ENCODE data around the gene POMT1. TPM values are rescaled to one million over a fixed set of nuclear protein-coding genes. Genes with fewer than 3 reads are reported as not detected.

POMT1 gene
- total RNA-seq, 1 experiment from 2014 or later, result 31.1 TPM

GRCh38 chr9:131475956-131476776 lies 26.6 kb upstream of the POMT1 start:
- DNase-seq (ENCODE audit: low read depth), result no peak

GRCh38 chr9:131476777-131477345 lies 25.9 kb upstream of the POMT1 start:
- no peak for DNase-seq (ENCODE audit: low read depth)

- no peak for DNase-seq (ENCODE audit: low read depth)
Observed at GRCh38 chr9:131477367-131477766, 25.4 kb upstream of the POMT1 start.

- DNase-seq (ENCODE audit: low read depth), result no peak
Observed at GRCh38 chr9:131477816-131478419, 24.8 kb upstream of the POMT1 start.

- DNase-seq (ENCODE audit: low read depth), result peak; percentile 16
Observed at GRCh38 chr9:131478421-131478868, 24.3 kb upstream of the POMT1 start.

- DNase-seq (ENCODE audit: low read depth), result no peak
Observed at GRCh38 chr9:131478911-131479310, 23.8 kb upstream of the POMT1 start.

GRCh38 chr9:131480258-131480657 lies 22.5 kb upstream of the POMT1 start:
- DNase-seq (ENCODE audit: low read depth), result no peak

GRCh38 chr9:131481441-131482342 lies 21.0 kb upstream of the POMT1 start:
- DNase-seq (ENCODE audit: low read depth), result no peak

- no peak for DNase-seq (ENCODE audit: low read depth)
Observed at GRCh38 chr9:131482343-131483006, 20.2 kb upstream of the POMT1 start.

- no peak for DNase-seq (ENCODE audit: low read depth)
Observed at GRCh38 chr9:131483319-131484050, 19.2 kb upstream of the POMT1 start.

- DNase-seq (ENCODE audit: low read depth), result no peak
Observed at GRCh38 chr9:131484051-131484445, 18.7 kb upstream of the POMT1 start.

GRCh38 chr9:131484560-131485185 lies 18.0 kb upstream of the POMT1 start:
- no peak for DNase-seq (ENCODE audit: low read depth)

GRCh38 chr9:131485206-131485605 lies 17.5 kb upstream of the POMT1 start:
- no peak for DNase-seq (ENCODE audit: low read depth)

GRCh38 chr9:131485728-131486422 lies 16.8 kb upstream of the POMT1 start:
- no peak for DNase-seq (ENCODE audit: low read depth)

GRCh38 chr9:131487001-131487400 lies 15.7 kb upstream of the POMT1 start:
- no peak for DNase-seq (ENCODE audit: low read depth)

- peak; percentile 49 for DNase-seq (ENCODE audit: low read depth)
Observed at GRCh38 chr9:131487621-131488031, 15.1 kb upstream of the POMT1 start.

GRCh38 chr9:131490514-131490913 lies 12.2 kb upstream of the POMT1 start:
- DNase-seq (ENCODE audit: low read depth), result no peak

GRCh38 chr9:131491001-131491710 lies 11.6 kb upstream of the POMT1 start:
- DNase-seq (ENCODE audit: low read depth), result no peak

GRCh38 chr9:131492070-131492469 lies 10.6 kb upstream of the POMT1 start:
- DNase-seq (ENCODE audit: low read depth), result no peak
